22Rv1 (cell line): ENCODE measurements around the gene RINT1.

Source experiments
- ZFX ChIP-seq: fragments of 450-650 bp; IDR thresholded peaks from 2 replicates; pipeline ENCODE4 v1.6.1; 2017; ENCODE audit warnings: antibody characterized with exemption, borderline replicate concordance
- TF ChIP-seq, protein P1 (sequence below): fragments of 450-650 bp; IDR thresholded peaks from 2 replicates; pipeline ENCODE4 v1.5.1; 2017; ENCODE audit warnings: mild to moderate bottlenecking

DNA sequence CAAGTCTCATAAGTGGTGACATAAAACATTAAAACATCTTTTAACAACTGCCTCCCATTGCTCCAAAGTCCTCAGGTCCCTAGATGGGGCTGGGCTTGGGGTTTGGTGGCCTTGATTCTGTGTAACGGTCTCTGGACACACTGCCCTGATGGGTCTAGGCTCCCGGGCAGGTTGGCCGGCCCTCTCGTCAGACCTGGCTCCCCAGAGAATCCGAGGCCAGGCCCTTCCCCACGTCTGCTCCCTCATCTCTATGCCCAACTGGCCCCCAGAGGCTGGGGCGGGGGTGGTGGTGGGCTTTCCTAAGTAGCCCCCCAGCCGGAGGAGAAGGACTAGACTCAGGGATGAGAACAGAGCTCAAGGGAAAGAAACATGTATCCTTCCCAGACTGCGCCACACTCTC lies 80.8 kb downstream of the RINT1 start:
- TF ChIP-seq, protein P1, sequence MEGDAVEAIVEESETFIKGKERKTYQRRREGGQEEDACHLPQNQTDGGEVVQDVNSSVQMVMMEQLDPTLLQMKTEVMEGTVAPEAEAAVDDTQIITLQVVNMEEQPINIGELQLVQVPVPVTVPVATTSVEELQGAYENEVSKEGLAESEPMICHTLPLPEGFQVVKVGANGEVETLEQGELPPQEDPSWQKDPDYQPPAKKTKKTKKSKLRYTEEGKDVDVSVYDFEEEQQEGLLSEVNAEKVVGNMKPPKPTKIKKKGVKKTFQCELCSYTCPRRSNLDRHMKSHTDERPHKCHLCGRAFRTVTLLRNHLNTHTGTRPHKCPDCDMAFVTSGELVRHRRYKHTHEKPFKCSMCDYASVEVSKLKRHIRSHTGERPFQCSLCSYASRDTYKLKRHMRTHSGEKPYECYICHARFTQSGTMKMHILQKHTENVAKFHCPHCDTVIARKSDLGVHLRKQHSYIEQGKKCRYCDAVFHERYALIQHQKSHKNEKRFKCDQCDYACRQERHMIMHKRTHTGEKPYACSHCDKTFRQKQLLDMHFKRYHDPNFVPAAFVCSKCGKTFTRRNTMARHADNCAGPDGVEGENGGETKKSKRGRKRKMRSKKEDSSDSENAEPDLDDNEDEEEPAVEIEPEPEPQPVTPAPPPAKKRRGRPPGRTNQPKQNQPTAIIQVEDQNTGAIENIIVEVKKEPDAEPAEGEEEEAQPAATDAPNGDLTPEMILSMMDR: no peak
- TF ChIP-seq ZFX: no peak
